ENCODE results near the gene ACTRT3.

DNA sequence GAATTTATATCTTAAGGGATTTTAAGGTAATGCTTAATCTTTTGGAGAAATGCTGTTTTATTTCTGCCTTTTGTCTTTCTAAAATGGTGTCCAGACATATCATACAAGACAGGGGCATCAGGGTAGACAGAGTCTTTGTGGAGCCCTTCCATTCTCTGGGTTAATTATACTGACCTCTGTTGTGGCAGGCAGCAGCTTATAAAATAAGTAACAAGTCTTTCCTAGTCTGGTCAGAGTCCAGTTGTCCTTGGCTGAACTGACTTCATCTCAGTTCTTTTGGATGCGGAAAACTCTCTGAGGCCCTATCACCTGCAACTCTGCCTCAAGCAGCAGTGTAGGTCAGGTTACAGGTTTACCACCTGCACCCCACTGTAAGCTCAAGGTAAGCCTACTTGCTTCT lies 23.0 kb upstream of the ACTRT3 start:
- TF ChIP-seq CTCF (IDR thresholded peaks at IDR 0.05; ENCODE audit: insufficient read depth, low read length) (no peak), SPI1 (IDR thresholded peaks at IDR 0.05; ENCODE audit: borderline replicate concordance, low read depth) (no peak)

Data from HL-60 (cell line).